Hepatocyte (in vitro differentiated cells): ENCODE results near the gene MTF1. TPM values are rescaled to one million over a fixed set of nuclear protein-coding genes. Genes with fewer than 3 reads are reported as not detected.

ENCODE experiments used
- DNase-seq: peaks from one replicate; pipeline ENCODE4 v3.0.0-alpha.2; 2016; ENCODE audit warnings: low spot score
- H2AFZ ChIP-seq: fragments of 200-600 bp; sonication (generic); 2 replicates; pipeline ENCODE4 v1.6.0; 2016; ENCODE audit warnings: antibody characterized with exemption, mild to moderate bottlenecking
- H3K27ac ChIP-seq: fragments of 200-600 bp; sonication (generic); 2 replicates; pipeline ENCODE4 v1.5.1; 2016; ENCODE audit warnings: mild to moderate bottlenecking
- H3K27me3 ChIP-seq: fragments of 200-600 bp; sonication (generic); 2 replicates; pipeline ENCODE4 v1.6.1; 2016
- H3K36me3 ChIP-seq: fragments of 200-600 bp; sonication (generic); replicated peaks from 2 replicates; pipeline ENCODE4 v1.5.1; 2016; ENCODE audit warnings: low read depth; ENCODE audit not compliant: insufficient read depth
- H3K4me1 ChIP-seq: fragments of 200-600 bp; sonication (generic); 2 replicates; pipeline ENCODE4 v1.5.1; 2016; ENCODE audit warnings: mild to moderate bottlenecking, moderate library complexity; ENCODE audit not compliant: insufficient read depth
- H3K4me2 ChIP-seq: fragments of 200-600 bp; sonication (generic); 2 replicates; pipeline ENCODE4 v1.6.0; 2016
- H3K4me3 ChIP-seq: fragments of 200-600 bp; sonication (generic); 2 replicates; pipeline ENCODE4 v1.5.1; 2016; ENCODE audit warnings: mild to moderate bottlenecking
- H3K79me2 ChIP-seq: fragments of 200-600 bp; sonication (generic); 2 replicates; pipeline ENCODE4 v1.6.0; 2017; ENCODE audit warnings: mild to moderate bottlenecking
- H3K9me2 ChIP-seq: fragments of 200-600 bp; sonication (generic); replicated peaks from 2 replicates; pipeline ENCODE4 v1.6.0; 2017; ENCODE audit warnings: mild to moderate bottlenecking; ENCODE audit not compliant: insufficient read depth
- H3K9me3 ChIP-seq: fragments of 200-600 bp; sonication (generic); 2 replicates; pipeline ENCODE4 v1.5.1; 2016; ENCODE audit warnings: low read depth, mild to moderate bottlenecking
- H4K20me1 ChIP-seq: fragments of 200-600 bp; sonication (generic); 2 replicates; pipeline ENCODE4 v1.6.0; 2016; ENCODE audit warnings: mild to moderate bottlenecking; ENCODE audit not compliant: insufficient read depth, poor library complexity, severe bottlenecking
- CTCF ChIP-seq: fragments of 200-600 bp; sonication (generic); IDR thresholded peaks from 2 replicates; pipeline ENCODE4 v1.5.1; 2016; ENCODE audit warnings: antibody characterized with exemption, mild to moderate bottlenecking; ENCODE audit not compliant: poor library complexity
- EZH2 ChIP-seq: fragments of 200-600 bp; sonication (generic); IDR thresholded peaks from 2 replicates; pipeline ENCODE4 v1.6.1; 2016; ENCODE audit warnings: antibody characterized with exemption, mild to moderate bottlenecking, borderline replicate concordance
- EZH2phosphoT487 ChIP-seq: fragments of 200-600 bp; sonication (generic); IDR thresholded peaks from one replicate; pipeline ENCODE4 v1.6.1; 2018; ENCODE audit warnings: antibody characterized with exemption, mild to moderate bottlenecking, low read depth, moderate library complexity; ENCODE audit not compliant: unreplicated experiment, severe bottlenecking
- WGBS: methylation state at CpG from one replicate; pipeline ENCODE4 v1.1.6; 2016; ENCODE audit warnings: low lambda C conversion rate; ENCODE audit errors: missing lambda C conversion rate; 5-methylcytosine and 5-hydroxymethylcytosine counted together
- polyA plus RNA-seq: library from polyadenylated mRNA; unstranded; fragments of >200 nt; fragmentation: Nextera tagmentation; extraction: Ambion mirVana; gene quantifications from 2 replicates; pipeline ENCODE4 v1.2.1, GENCODE V29; 2016
- total RNA-seq: library from RNA; depleted of rRNA; stranded (reverse); fragments of >200 nt; gene quantifications from 2 replicates; pipeline ENCODE4 v1.2.3, GENCODE V29; 2014

Gene MTF1
- total and polyA plus RNA-seq, 2 experiments from 2014 or later = 5.0 to 5.1 TPM

- no peak overlapping the region for H3K4me3 ChIP-seq
- no peak for TF ChIP-seq EZH2
- no peak for TF ChIP-seq CTCF
- TF ChIP-seq EZH2phosphoT487 = no peak
These were observed 61.5 kb downstream of the MTF1 start for GRCh38 chr1:37797750-37798345.

GRCh38 chr1:37795340-37796125 lies 63.9 kb downstream of the MTF1 start:
- Histone ChIP-seq H3K4me1 (peaks cover 4% of the 10 kb centered on the region), H3K36me3 (no peaks in the 10 kb centered on the region), H2AFZ (no peak overlapping the region), H3K9me2 (no peaks in the 10 kb centered on the region), H3K79me2 (no peaks in the 10 kb centered on the region), H4K20me1 (no peaks in the 10 kb centered on the region), H3K4me3 (no peak overlapping the region), H3K27ac (no peak overlapping the region), H3K27me3 (peaks cover 36% of the 10 kb centered on the region), H3K9me3 (no peaks in the 10 kb centered on the region), H3K4me2 (peak overlapping the region; percentile 99)
- 22% methylated on average over 20 of the region's 22 CpGs for WGBS
- peak; percentile 77 for DNase-seq
- no peak for TF ChIP-seq EZH2
- TF ChIP-seq EZH2phosphoT487 = no peak
- no peak for TF ChIP-seq CTCF

More at GRCh38 chr1:37797750-37798345, 61.5 kb downstream of the MTF1 start:
- 86% methylated on average over 3 of the region's 3 CpGs for WGBS
- H4K20me1 ChIP-seq = no peaks in the 10 kb centered on the region
- DNase-seq = no peak
- H3K79me2 ChIP-seq = no peaks in the 10 kb centered on the region
- no peaks in the 10 kb centered on the region for H3K9me2 ChIP-seq
- peaks cover 4% of the 10 kb centered on the region for H3K4me1 ChIP-seq
- no peak overlapping the region for H3K27ac ChIP-seq
- peaks cover 14% of the 10 kb centered on the region for H3K27me3 ChIP-seq
- H3K36me3 ChIP-seq = no peaks in the 10 kb centered on the region
- H3K4me2 ChIP-seq = no peak overlapping the region
- no peak overlapping the region for H2AFZ ChIP-seq
- H3K9me3 ChIP-seq = no peaks in the 10 kb centered on the region

GRCh38 chr1:37794372-37795339 lies 64.7 kb downstream of the MTF1 start:
- Histone ChIP-seq H3K4me3 (no peak overlapping the region), H3K36me3 (no peaks in the 10 kb centered on the region), H3K79me2 (no peaks in the 10 kb centered on the region), H3K9me2 (no peaks in the 10 kb centered on the region), H3K4me2 (peak overlapping the region; percentile 99), H3K4me1 (peaks cover 4% of the 10 kb centered on the region), H3K27me3 (peaks cover 45% of the 10 kb centered on the region), H2AFZ (no peak overlapping the region), H4K20me1 (no peaks in the 10 kb centered on the region), H3K9me3 (no peaks in the 10 kb centered on the region), H3K27ac (no peak overlapping the region)
- TF ChIP-seq EZH2phosphoT487 (no peak), EZH2 (no peak), CTCF (no peak)
- 23% methylated on average over 37 of the region's 59 CpGs for WGBS
- no peak for DNase-seq
